Measurements from ENCODE around the gene OGFOD1. TPM values are rescaled to one million over a fixed set of nuclear protein-coding genes. Genes with fewer than 3 reads are reported as not detected.

OGFOD1 gene
- total RNA-seq, 1 experiment from 2014 or later = 35.8 TPM

GRCh38 chr16:56462064-56462796 is 10.9 kb downstream of the OGFOD1 start:
- in situ Hi-C loops (cut with HindIII; ENCODE audit: low pct_unique_long_range_greater_than_20kb, low sequenced_read_pairs) (no loop called here), intact Hi-C loops (cut with micrococcal nuclease; ENCODE audit: unreplicated experiment) (no loop called here)
- no TSS peak for BruUV-seq (replicated peaks)
- ATAC-seq (no peak), DNase-seq (ENCODE audit: low read depth, low spot score) (no peak)
- Histone ChIP-seq H3K4me3 (ENCODE audit: low read depth in 2 of 2, low read length in 2 of 2) (no peak overlapping the region), H3K27me3 (ENCODE audit: control insufficient read depth, insufficient read depth, low read length) (no peaks in the 10 kb centered on the region), H3K4me1 (ENCODE audit: control insufficient read depth, insufficient read depth, low read length) (no peaks in the 10 kb centered on the region), H3K27ac (ENCODE audit: low read length) (no peak overlapping the region), H3K36me3 (ENCODE audit: control insufficient read depth, insufficient read depth, low read length) (peaks cover 19% of the 10 kb centered on the region), H3K9me3 (ENCODE audit: control insufficient read depth, insufficient read depth, low read depth, low read length) (no peaks in the 10 kb centered on the region)
- TF ChIP-seq SIN3A (IDR thresholded peaks at IDR 0.05; ENCODE audit: borderline replicate concordance, insufficient read depth, low read depth, low read length) (no peak), CTCF (IDR thresholded peaks at IDR 0.05) (no peak), REST (IDR thresholded peaks at IDR 0.05; ENCODE audit: insufficient read depth in 1 of 2, low read depth in 2 of 2, low read length in 1 of 2) (no peak), POLR2AphosphoS5 (IDR thresholded peaks at IDR 0.05; ENCODE audit: low read depth, low read length) (no peak), TCF7L2 (IDR thresholded peaks at IDR 0.05; ENCODE audit: low read depth, low read length) (no peak)
- ChIA-PET CTCF (no interaction called here), POLR2A (no interaction called here)

GRCh38 chr16:56463153-56463552 is 11.8 kb downstream of the OGFOD1 start:
- CTCF ChIA-PET = no interaction called here
- H3K27me3 ChIP-seq (ENCODE audit: control insufficient read depth, insufficient read depth, low read length) = no peaks in the 10 kb centered on the region
- POLR2A ChIA-PET = interaction anchor here (0.6 kb wide), 1 partner anchor 26 kb away, joined by 5 read pairs; no protein-coding TSS in a partner anchor

More at GRCh38 chr16:56463153-56463552, 11.8 kb downstream of the OGFOD1 start:
- intact Hi-C loops (cut with micrococcal nuclease; ENCODE audit: unreplicated experiment) = no loop called here
- DNase-seq (ENCODE audit: low read depth, low spot score) (no peak), ATAC-seq (no peak)
- Histone ChIP-seq H3K9me3 (ENCODE audit: control insufficient read depth, insufficient read depth, low read depth, low read length) (no peaks in the 10 kb centered on the region), H3K36me3 (ENCODE audit: control insufficient read depth, insufficient read depth, low read length) (peaks cover 22% of the 10 kb centered on the region), H3K4me1 (ENCODE audit: control insufficient read depth, insufficient read depth, low read length) (no peaks in the 10 kb centered on the region), H3K27ac (ENCODE audit: low read length) (no peak overlapping the region), H3K4me3 (ENCODE audit: low read depth in 2 of 2, low read length in 2 of 2) (no peak overlapping the region)
- no TSS peak for BruUV-seq (replicated peaks)
- in situ Hi-C loops (cut with HindIII; ENCODE audit: low pct_unique_long_range_greater_than_20kb, low sequenced_read_pairs) = no loop called here
- TF ChIP-seq TCF7L2 (IDR thresholded peaks at IDR 0.05; ENCODE audit: low read depth, low read length) = no peak
- no peak for TF ChIP-seq REST (IDR thresholded peaks at IDR 0.05; ENCODE audit: insufficient read depth in 1 of 2, low read depth in 2 of 2, low read length in 1 of 2)
- TF ChIP-seq CTCF (IDR thresholded peaks at IDR 0.05) = no peak
- TF ChIP-seq SIN3A (IDR thresholded peaks at IDR 0.05; ENCODE audit: borderline replicate concordance, insufficient read depth, low read depth, low read length) = no peak
- no peak for TF ChIP-seq POLR2AphosphoS5 (IDR thresholded peaks at IDR 0.05; ENCODE audit: low read depth, low read length)
